Liver (tissue), 9 donors: Measurements from ENCODE around the gene BAG3. TPM values are rescaled to one million over a fixed set of nuclear protein-coding genes. Genes with fewer than 3 reads are reported as not detected.

Source experiments
- DNase-seq: peaks from one replicate; pipeline ENCODE4 v3.0.0-alpha.2; 2017; ENCODE audit warnings: low spot score
- H3K27ac ChIP-seq, 2 donors: one replicate each; pipeline ENCODE4 v1.7.0; 2013; ENCODE audit warnings: inconsistent platforms in 2 of 2, low read length in 2 of 2, control low read depth in 1 of 2, low read depth in 1 of 2, mild to moderate bottlenecking in 1 of 2
- H3K27me3 ChIP-seq, 4 donors: one replicate each; pipeline versions ENCODE4 v1.6.1 to v1.7.0; 2013; ENCODE audit warnings: low read length in 3 of 4, inconsistent platforms in 1 of 4, mild to moderate bottlenecking in 1 of 4, moderate library complexity in 1 of 4; ENCODE audit not compliant: control insufficient read depth in 4 of 4, insufficient read depth in 4 of 4
- H3K36me3 ChIP-seq, 4 donors: one replicate each; pipeline versions ENCODE4 v1.6.1 to v1.7.0; 2013; ENCODE audit warnings: low read length in 3 of 4, mild to moderate bottlenecking in 3 of 4, low read depth in 1 of 4, moderate library complexity in 1 of 4; ENCODE audit not compliant: control insufficient read depth in 4 of 4, insufficient read depth in 3 of 4
- H3K4me1 ChIP-seq, 4 donors: one replicate each; pipeline versions ENCODE4 v1.6.1 to v1.7.0; 2013; ENCODE audit warnings: low read length in 3 of 4, mild to moderate bottlenecking in 3 of 4, moderate library complexity in 1 of 4; ENCODE audit not compliant: control insufficient read depth in 4 of 4, insufficient read depth in 4 of 4
- H3K4me3 ChIP-seq, 3 donors: one replicate each; pipeline versions ENCODE4 v1.6.1 to v1.7.0; 2013; ENCODE audit warnings: low read length in 3 of 3, control low read depth in 1 of 3, low read depth in 1 of 3, mild to moderate bottlenecking in 1 of 3
- H3K9ac ChIP-seq, 2 donors: one replicate each; pipeline ENCODE4 v1.7.0; 2013; ENCODE audit warnings: low read length in 2 of 2, mild to moderate bottlenecking in 2 of 2, moderate library complexity in 2 of 2, control low read depth in 1 of 2, low read depth in 1 of 2
- H3K9me3 ChIP-seq, 4 donors: one replicate each; pipeline versions ENCODE4 v1.6.1 to v1.7.0; 2013; ENCODE audit warnings: low read length in 3 of 4; ENCODE audit not compliant: control insufficient read depth in 4 of 4
- EGR1 ChIP-seq, 2 donors: IDR thresholded peaks; 2 replicates each; pipeline ENCODE4 v1.6.1; 2016 to 2018; ENCODE audit warnings: antibody characterized with exemption in 2 of 2, low read depth in 2 of 2
- FOXA1 ChIP-seq: IDR thresholded peaks from 2 replicates; pipeline ENCODE4 v1.6.1; 2016; ENCODE audit warnings: antibody characterized with exemption
- FOXA2 ChIP-seq: IDR thresholded peaks from 2 replicates; pipeline ENCODE4 v1.6.1; 2016; ENCODE audit warnings: antibody characterized with exemption
- GABPA ChIP-seq, 2 donors: IDR thresholded peaks in 1 of 2; conservative IDR thresholded peaks in 1 of 2; 2 replicates each; pipeline ENCODE4 v1.6.1; 2016; ENCODE audit warnings: antibody characterized with exemption in 2 of 2, mild to moderate bottlenecking in 1 of 2, moderate library complexity in 1 of 2
- HNF4A ChIP-seq, 2 donors: conservative IDR thresholded peaks; 2 replicates each; pipeline ENCODE4 v1.6.1; 2016; ENCODE audit warnings: antibody characterized with exemption in 2 of 2, mild to moderate bottlenecking in 2 of 2
- HNF4G ChIP-seq: IDR thresholded peaks from 2 replicates; pipeline ENCODE4 v1.6.1; 2016; ENCODE audit warnings: antibody characterized with exemption
- JUND ChIP-seq, 2 donors: IDR thresholded peaks; 2 replicates each; pipeline ENCODE4 v1.6.1; 2016; ENCODE audit warnings: antibody characterized with exemption in 2 of 2
- RAD21 ChIP-seq, 2 donors: IDR thresholded peaks; 2 replicates each; pipeline ENCODE4 v1.6.1; 2016; ENCODE audit warnings: antibody characterized with exemption in 2 of 2, mild to moderate bottlenecking in 2 of 2
- RXRA ChIP-seq, 2 donors: IDR thresholded peaks; 2 replicates each; pipeline ENCODE4 v1.6.1; 2017 to 2018; ENCODE audit warnings: antibody characterized with exemption in 2 of 2, mild to moderate bottlenecking in 1 of 2
- SP1 ChIP-seq: IDR thresholded peaks from 2 replicates; pipeline ENCODE4 v1.6.1; 2018; ENCODE audit warnings: antibody characterized with exemption, mild to moderate bottlenecking
- TAF1 ChIP-seq: conservative IDR thresholded peaks from 2 replicates; pipeline ENCODE4 v1.6.1; 2016; ENCODE audit warnings: antibody characterized with exemption, mild to moderate bottlenecking
- YY1 ChIP-seq: IDR thresholded peaks from 2 replicates; pipeline ENCODE4 v1.6.1; 2016; ENCODE audit warnings: antibody characterized with exemption, mild to moderate bottlenecking
- WGBS: extraction: QIAGEN DNeasy Blood & Tissue Kit; methylation state at CpG from one replicate; pipeline ENCODE4 v1.1.7; 2013; 5-methylcytosine and 5-hydroxymethylcytosine counted together
- polyA plus RNA-seq, 2 donors: library from polyadenylated mRNA; stranded (reverse) in 1 of 2; unstranded in 1 of 2; fragments of 200-250 nt in 1 of 2; fragments of >200 nt in 1 of 2; fragmentation: Nextera tagmentation in 1 of 2; extraction: Ambion mirVana in 1 of 2; gene quantifications; one replicate each; pipeline versions ENCODE4 v1.2.1 to v1.2.3, GENCODE V29; 2013 to 2015
- total RNA-seq, 2 donors: library from RNA; depleted of rRNA; stranded (reverse); fragments of >200 nt; gene quantifications; one replicate each; pipeline ENCODE4 v1.2.3, GENCODE V29; 2014
- TF ChIP-seq, protein P1 (sequence below): IDR thresholded peaks from 2 replicates; pipeline ENCODE4 v1.6.1; 2016; ENCODE audit warnings: antibody characterized with exemption
- TF ChIP-seq, protein P2 (sequence below): IDR thresholded peaks from 2 replicates; pipeline ENCODE4 v1.6.1; 2016; ENCODE audit warnings: antibody characterized with exemption, mild to moderate bottlenecking
- TF ChIP-seq, protein P3 (sequence below): IDR thresholded peaks from 2 replicates; pipeline ENCODE4 v1.6.1; 2016; ENCODE audit warnings: antibody characterized with exemption
- TF ChIP-seq, protein P4 (sequence below): IDR thresholded peaks from 2 replicates; pipeline ENCODE4 v1.6.1; 2016; ENCODE audit warnings: antibody characterized with exemption
- TF ChIP-seq, protein P5 (sequence below): fragments of 150-350 bp; IDR thresholded peaks from 2 replicates; pipeline ENCODE4 v1.5.1; 2017; ENCODE audit warnings: improper control_type of control experiment, low read depth, low read length; ENCODE audit not compliant: missing input control
- donor health status: healthy.
- donor health status: healthy.
- donor health status: healthy.
- donor health status: healthy.
- donor health status: healthy.

Gene BAG3
- total and polyA plus RNA-seq, 4 donors: 2.2 to 15.1 (median 6.3) TPM

DNA sequence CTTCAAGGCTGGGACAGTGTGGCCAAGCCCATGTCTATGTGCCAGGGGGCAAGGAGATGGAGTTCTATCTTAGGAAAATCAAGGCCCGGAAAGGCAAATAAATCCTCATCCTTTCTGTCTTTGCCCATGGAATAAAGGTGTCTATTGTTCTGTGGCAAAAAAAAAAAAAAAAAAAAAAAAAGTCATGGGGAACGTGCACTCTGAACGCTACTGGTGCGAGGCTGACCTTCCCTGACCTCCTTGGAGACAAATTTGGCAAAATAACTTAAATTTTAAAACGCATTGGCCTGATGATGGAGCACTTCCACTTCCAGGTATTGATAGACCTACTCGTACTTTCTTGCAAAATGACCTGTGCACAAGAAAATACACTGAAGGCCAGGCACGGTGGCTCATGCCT lies 12.2 kb upstream of the BAG3 start:
- TF ChIP-seq RAD21 (IDR thresholded peaks at IDR 0.05): no peak
- TF ChIP-seq RXRA (IDR thresholded peaks at IDR 0.05): no peak
- TF ChIP-seq, protein P1, sequence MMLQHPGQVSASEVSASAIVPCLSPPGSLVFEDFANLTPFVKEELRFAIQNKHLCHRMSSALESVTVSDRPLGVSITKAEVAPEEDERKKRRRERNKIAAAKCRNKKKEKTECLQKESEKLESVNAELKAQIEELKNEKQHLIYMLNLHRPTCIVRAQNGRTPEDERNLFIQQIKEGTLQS: no peak
- TF ChIP-seq FOXA1: no peak
- no peak for TF ChIP-seq HNF4G
- TF ChIP-seq FOXA2: no peak
- TF ChIP-seq TAF1: no peak
- TF ChIP-seq, protein P2, sequence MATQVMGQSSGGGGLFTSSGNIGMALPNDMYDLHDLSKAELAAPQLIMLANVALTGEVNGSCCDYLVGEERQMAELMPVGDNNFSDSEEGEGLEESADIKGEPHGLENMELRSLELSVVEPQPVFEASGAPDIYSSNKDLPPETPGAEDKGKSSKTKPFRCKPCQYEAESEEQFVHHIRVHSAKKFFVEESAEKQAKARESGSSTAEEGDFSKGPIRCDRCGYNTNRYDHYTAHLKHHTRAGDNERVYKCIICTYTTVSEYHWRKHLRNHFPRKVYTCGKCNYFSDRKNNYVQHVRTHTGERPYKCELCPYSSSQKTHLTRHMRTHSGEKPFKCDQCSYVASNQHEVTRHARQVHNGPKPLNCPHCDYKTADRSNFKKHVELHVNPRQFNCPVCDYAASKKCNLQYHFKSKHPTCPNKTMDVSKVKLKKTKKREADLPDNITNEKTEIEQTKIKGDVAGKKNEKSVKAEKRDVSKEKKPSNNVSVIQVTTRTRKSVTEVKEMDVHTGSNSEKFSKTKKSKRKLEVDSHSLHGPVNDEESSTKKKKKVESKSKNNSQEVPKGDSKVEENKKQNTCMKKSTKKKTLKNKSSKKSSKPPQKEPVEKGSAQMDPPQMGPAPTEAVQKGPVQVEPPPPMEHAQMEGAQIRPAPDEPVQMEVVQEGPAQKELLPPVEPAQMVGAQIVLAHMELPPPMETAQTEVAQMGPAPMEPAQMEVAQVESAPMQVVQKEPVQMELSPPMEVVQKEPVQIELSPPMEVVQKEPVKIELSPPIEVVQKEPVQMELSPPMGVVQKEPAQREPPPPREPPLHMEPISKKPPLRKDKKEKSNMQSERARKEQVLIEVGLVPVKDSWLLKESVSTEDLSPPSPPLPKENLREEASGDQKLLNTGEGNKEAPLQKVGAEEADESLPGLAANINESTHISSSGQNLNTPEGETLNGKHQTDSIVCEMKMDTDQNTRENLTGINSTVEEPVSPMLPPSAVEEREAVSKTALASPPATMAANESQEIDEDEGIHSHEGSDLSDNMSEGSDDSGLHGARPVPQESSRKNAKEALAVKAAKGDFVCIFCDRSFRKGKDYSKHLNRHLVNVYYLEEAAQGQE: no peak
- TF ChIP-seq YY1: no peak
- TF ChIP-seq GABPA (IDR thresholded peaks at IDR 0.05 in 1 of 2, conservative IDR thresholded peaks at IDR 0.05 in 1 of 2): no peak
- no peak for TF ChIP-seq JUND (IDR thresholded peaks at IDR 0.05)
- TF ChIP-seq HNF4A (conservative IDR thresholded peaks at IDR 0.05): no peak
- TF ChIP-seq, protein P3, sequence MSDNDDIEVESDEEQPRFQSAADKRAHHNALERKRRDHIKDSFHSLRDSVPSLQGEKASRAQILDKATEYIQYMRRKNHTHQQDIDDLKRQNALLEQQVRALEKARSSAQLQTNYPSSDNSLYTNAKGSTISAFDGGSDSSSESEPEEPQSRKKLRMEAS: no peak
- TF ChIP-seq, protein P4, sequence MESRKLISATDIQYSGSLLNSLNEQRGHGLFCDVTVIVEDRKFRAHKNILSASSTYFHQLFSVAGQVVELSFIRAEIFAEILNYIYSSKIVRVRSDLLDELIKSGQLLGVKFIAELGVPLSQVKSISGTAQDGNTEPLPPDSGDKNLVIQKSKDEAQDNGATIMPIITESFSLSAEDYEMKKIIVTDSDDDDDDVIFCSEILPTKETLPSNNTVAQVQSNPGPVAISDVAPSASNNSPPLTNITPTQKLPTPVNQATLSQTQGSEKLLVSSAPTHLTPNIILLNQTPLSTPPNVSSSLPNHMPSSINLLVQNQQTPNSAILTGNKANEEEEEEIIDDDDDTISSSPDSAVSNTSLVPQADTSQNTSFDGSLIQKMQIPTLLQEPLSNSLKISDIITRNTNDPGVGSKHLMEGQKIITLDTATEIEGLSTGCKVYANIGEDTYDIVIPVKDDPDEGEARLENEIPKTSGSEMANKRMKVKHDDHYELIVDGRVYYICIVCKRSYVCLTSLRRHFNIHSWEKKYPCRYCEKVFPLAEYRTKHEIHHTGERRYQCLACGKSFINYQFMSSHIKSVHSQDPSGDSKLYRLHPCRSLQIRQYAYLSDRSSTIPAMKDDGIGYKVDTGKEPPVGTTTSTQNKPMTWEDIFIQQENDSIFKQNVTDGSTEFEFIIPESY: no peak
- TF ChIP-seq, protein P5, sequence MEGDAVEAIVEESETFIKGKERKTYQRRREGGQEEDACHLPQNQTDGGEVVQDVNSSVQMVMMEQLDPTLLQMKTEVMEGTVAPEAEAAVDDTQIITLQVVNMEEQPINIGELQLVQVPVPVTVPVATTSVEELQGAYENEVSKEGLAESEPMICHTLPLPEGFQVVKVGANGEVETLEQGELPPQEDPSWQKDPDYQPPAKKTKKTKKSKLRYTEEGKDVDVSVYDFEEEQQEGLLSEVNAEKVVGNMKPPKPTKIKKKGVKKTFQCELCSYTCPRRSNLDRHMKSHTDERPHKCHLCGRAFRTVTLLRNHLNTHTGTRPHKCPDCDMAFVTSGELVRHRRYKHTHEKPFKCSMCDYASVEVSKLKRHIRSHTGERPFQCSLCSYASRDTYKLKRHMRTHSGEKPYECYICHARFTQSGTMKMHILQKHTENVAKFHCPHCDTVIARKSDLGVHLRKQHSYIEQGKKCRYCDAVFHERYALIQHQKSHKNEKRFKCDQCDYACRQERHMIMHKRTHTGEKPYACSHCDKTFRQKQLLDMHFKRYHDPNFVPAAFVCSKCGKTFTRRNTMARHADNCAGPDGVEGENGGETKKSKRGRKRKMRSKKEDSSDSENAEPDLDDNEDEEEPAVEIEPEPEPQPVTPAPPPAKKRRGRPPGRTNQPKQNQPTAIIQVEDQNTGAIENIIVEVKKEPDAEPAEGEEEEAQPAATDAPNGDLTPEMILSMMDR: no peak
- TF ChIP-seq EGR1 (IDR thresholded peaks at IDR 0.05; ENCODE audit: low read depth in 2 of 2): no peak
- TF ChIP-seq SP1: no peak

DNA sequence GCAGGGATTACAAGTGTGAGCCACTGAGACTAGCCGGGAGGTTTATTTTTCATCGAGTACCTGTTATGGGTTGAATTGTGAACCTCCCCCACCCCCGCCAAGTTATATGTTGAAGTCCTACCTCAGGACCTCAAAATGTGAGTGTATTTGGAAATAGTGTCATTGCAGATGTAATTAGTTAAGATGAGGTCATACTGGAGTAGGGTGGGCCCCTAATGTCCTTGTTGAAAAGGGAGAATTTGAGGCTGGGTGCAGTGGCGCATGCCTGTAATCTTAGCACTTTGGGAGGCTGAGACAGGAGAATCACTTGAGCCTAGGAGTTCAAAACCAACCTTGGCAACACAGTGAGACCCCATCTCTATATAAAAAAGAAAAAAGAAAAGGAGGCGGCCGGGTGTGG lies 10.8 kb upstream of the BAG3 start:
- Histone ChIP-seq H3K36me3 (no peaks in the 10 kb centered on the region), H3K27ac (no peak overlapping the region), H3K4me1 (no peaks in the 10 kb centered on the region), H3K27me3 (no peaks in the 10 kb centered on the region), H3K4me3 (no peak overlapping the region), H3K9me3 (no peaks in the 10 kb centered on the region), H3K9ac (no peak overlapping the region)
- TF ChIP-seq RXRA (IDR thresholded peaks at IDR 0.05) (no peak), FOXA2 (no peak), TAF1 (no peak), FOXA1 (no peak), GABPA (IDR thresholded peaks at IDR 0.05 in 1 of 2, conservative IDR thresholded peaks at IDR 0.05 in 1 of 2) (no peak)
- TF ChIP-seq, protein P5: no peak
- TF ChIP-seq, protein P2: no peak
- WGBS: 97% methylated on average over 6 of the region's 6 CpGs
- DNase-seq: no peak

More for the DNA sequence above, 12.2 kb upstream of the BAG3 start:
- Histone ChIP-seq H3K4me3 (no peak overlapping the region), H3K4me1 (no peaks in the 10 kb centered on the region), H3K27ac (no peak overlapping the region), H3K36me3 (no peaks in the 10 kb centered on the region), H3K27me3 (no peaks in the 10 kb centered on the region), H3K9ac (no peak overlapping the region), H3K9me3 (no peaks in the 10 kb centered on the region)
- WGBS: 55% methylated on average over 7 of the region's 7 CpGs
- no peak for DNase-seq
